Spleen (tissue), 11 donors: ENCODE measurements around the gene HAS3. TPM values are rescaled to one million over a fixed set of nuclear protein-coding genes. Genes with fewer than 3 reads are reported as not detected.

Experiments used
- DNase-seq: peaks from one replicate; pipeline ENCODE4 v3.0.0-alpha.2; 2020
- H3K27ac ChIP-seq, 8 donors: fragments of 200-600 bp; sonication (generic) in 7 of 8; 1 replicate in 4 of 8; 2 replicates in 4 of 8; pipeline versions ENCODE4 v1.5.0 to v1.8.0; 2016 to 2021; ENCODE audit warnings: inconsistent platforms in 4 of 8, mild to moderate bottlenecking in 4 of 8, moderate library complexity in 1 of 8
- H3K27me3 ChIP-seq, 7 donors: fragments of 200-600 bp; sonication (generic) in 6 of 7; replicated peaks in 1 of 7; 1 replicate in 4 of 7; 2 replicates in 3 of 7; pipeline versions ENCODE4 v1.5.0 to v1.8.0; 2016 to 2021; ENCODE audit warnings: inconsistent platforms in 3 of 7, mild to moderate bottlenecking in 1 of 7
- H3K36me3 ChIP-seq, 6 donors: fragments of 200-600 bp; sonication (generic) in 5 of 6; 1 replicate in 4 of 6; 2 replicates in 2 of 6; pipeline versions ENCODE4 v1.5.0 to v1.8.0; 2016 to 2021; ENCODE audit warnings: inconsistent platforms in 2 of 6
- H3K4me1 ChIP-seq, 6 donors: fragments of 200-600 bp; sonication (generic) in 5 of 6; 1 replicate in 3 of 6; 2 replicates in 3 of 6; pipeline versions ENCODE4 v1.5.0 to v1.8.0; 2016 to 2021; ENCODE audit warnings: inconsistent platforms in 3 of 6
- H3K4me3 ChIP-seq, 8 donors: fragments of 200-600 bp; sonication (generic) in 7 of 8; 1 replicate in 4 of 8; 2 replicates in 4 of 8; pipeline versions ENCODE4 v1.5.0 to v1.8.0; 2016 to 2021; ENCODE audit warnings: inconsistent platforms in 4 of 8, mild to moderate bottlenecking in 4 of 8, moderate library complexity in 2 of 8
- H3K9me3 ChIP-seq, 8 donors: fragments of 200-600 bp; sonication (generic) in 7 of 8; 1 replicate in 4 of 8; 2 replicates in 4 of 8; pipeline versions ENCODE4 v1.5.0 to v1.8.0; 2016 to 2021; ENCODE audit warnings: inconsistent platforms in 4 of 8
- CTCF ChIP-seq, 11 experiments: fragments of 200-600 bp in 7 of 11; fragments of 450-650 bp in 4 of 11; sonication (generic) in 4 of 11; IDR thresholded peaks in 8 of 11; conservative IDR thresholded peaks in 3 of 11; 1 replicate in 7 of 11; 2 replicates in 4 of 11; pipeline versions ENCODE4 v1.4.0 to v1.8.0; 2016 to 2021; ENCODE audit warnings: antibody characterized with exemption in 11 of 11, inconsistent platforms in 4 of 11, mild to moderate bottlenecking in 1 of 11
- POLR2A ChIP-seq, 3 donors: fragments of 450-650 bp; IDR thresholded peaks; one replicate each; pipeline ENCODE4 v1.5.1; 2017; ENCODE audit warnings: antibody characterized with exemption in 3 of 3, mild to moderate bottlenecking in 1 of 3
- POLR2AphosphoS5 ChIP-seq, 3 donors: sonication (generic); formaldehyde crosslinking; IDR thresholded peaks; one replicate each; pipeline ENCODE4 v1.5.1; 2017; ENCODE audit warnings: antibody characterized with exemption in 3 of 3
- WGBS, 5 donors: extraction: QIAGEN DNeasy Blood & Tissue Kit in 3 of 5; methylation state at CpG; one replicate each; pipeline versions ENCODE4 v1.1.5 to v1.1.7; 2013 to 2018; 5-methylcytosine and 5-hydroxymethylcytosine counted together
- intact Hi-C: fragments of 100-400 bp; cut with DNase I; formaldehyde crosslinking; loops from one replicate; pipeline ENCODE4 v1.15.0; 2023; ENCODE audit warnings: low total_unique reads
- polyA plus RNA-seq, 3 donors: library from polyadenylated mRNA; stranded (reverse); fragments of 200-250 nt; gene quantifications; one replicate each; pipeline ENCODE4 v1.2.1, GENCODE V29; 2013
- total RNA-seq, 7 donors: library from RNA; depleted of rRNA in 3 of 7; stranded (reverse); fragments of >200 nt in 3 of 7; fragmentation: NEBNext Ultra II Directional in 4 of 7; extraction: Animal tissue kit (Norgen Biotek cat#: 25700) in 4 of 7; gene quantifications; one replicate each; pipeline versions ENCODE4 v1.1.0 to v1.2.1, GENCODE V29; 2016 to 2021
- donor health status: healthy with polysubstance abuse.
- donor health status: DM: no; HTN: no; CAD: no; lungs with moderate emphysema.
- donor health status: DM: no; HTN: no; CAD: no.
- donor health status: Bipolar disorder and iron deficiency.
- donor health status: healthy.
- donor health status: DM: no; HTN: no; CAD: no.
- donor health status: DM: yes; HTN: yes; CAD: no.

Gene HAS3
- total and polyA plus RNA-seq, 10 donors, result 0.51 to 2.0 (median 0.73) TPM

- H3K4me1 ChIP-seq, result no peaks in the 10 kb centered on the region
- no peaks in the 10 kb centered on the region for H3K27me3 ChIP-seq
- no peak overlapping the region for H3K27ac ChIP-seq
- DNase-seq, result no peak
- WGBS, 5 donors, result 77 to 90% (median 89%) methylated on average over 4 of the region's 4 CpGs
- no peak overlapping the region for H3K4me3 ChIP-seq
- H3K9me3 ChIP-seq, result no peaks in the 10 kb centered on the region
- intact Hi-C loops, result no loop called here
- TF ChIP-seq POLR2AphosphoS5 (IDR thresholded peaks at IDR 0.05) (no peak), CTCF (IDR thresholded peaks at IDR 0.05 in 8 of 11, conservative IDR thresholded peaks at IDR 0.05 in 3 of 11) (no peak), POLR2A (IDR thresholded peaks at IDR 0.05) (no peak)
- H3K36me3 ChIP-seq, result peaks cover 0 to 6% (median 0%) of the 10 kb centered on the region in 6 donors
These were observed 28.2 kb upstream of the HAS3 start for GRCh38 chr16:69077251-69077650.

- Histone ChIP-seq H3K4me3 (no peak overlapping the region), H3K4me1 (no peaks in the 10 kb centered on the region), H3K27ac (no peak overlapping the region), H3K36me3 (peaks cover 0 to 6% (median 0%) of the 10 kb centered on the region in 6 donors), H3K9me3 (no peaks in the 10 kb centered on the region), H3K27me3 (no peaks in the 10 kb centered on the region)
- 87 to 93% (median 91%) methylated on average over 7 of the region's 7 CpGs for WGBS, 5 donors
- intact Hi-C loops, result no loop called here
- TF ChIP-seq POLR2A (IDR thresholded peaks at IDR 0.05), result no peak
- no peak for TF ChIP-seq POLR2AphosphoS5 (IDR thresholded peaks at IDR 0.05)
- TF ChIP-seq CTCF (IDR thresholded peaks at IDR 0.05 in 8 of 11, conservative IDR thresholded peaks at IDR 0.05 in 3 of 11), result no peak
- DNase-seq, result no peak
These were observed 27.4 kb upstream of the HAS3 start for GRCh38 chr16:69078073-69078472.

- TF ChIP-seq CTCF (IDR thresholded peaks at IDR 0.05 in 8 of 11, conservative IDR thresholded peaks at IDR 0.05 in 3 of 11) (no peak), POLR2A (IDR thresholded peaks at IDR 0.05) (no peak), POLR2AphosphoS5 (IDR thresholded peaks at IDR 0.05) (no peak)
These were observed 25.8 kb upstream of the HAS3 start for GRCh38 chr16:69079697-69080096.

GRCh38 chr16:69083306-69083941, 22.0 kb upstream of the HAS3 start:
- no peaks in the 10 kb centered on the region for H3K27me3 ChIP-seq
- no peak for DNase-seq
- intact Hi-C loops, result no loop called here
- TF ChIP-seq POLR2AphosphoS5 (IDR thresholded peaks at IDR 0.05), result peak in 1 of 3 donors; percentile 26
- no peak for TF ChIP-seq POLR2A (IDR thresholded peaks at IDR 0.05)
- TF ChIP-seq CTCF (IDR thresholded peaks at IDR 0.05 in 8 of 11, conservative IDR thresholded peaks at IDR 0.05 in 3 of 11), result no peak
- H3K27ac ChIP-seq, result no peak overlapping the region
- WGBS, 5 donors, result 91 to 96% (median 93%) methylated on average over 11 to 16 of the region's 16 CpGs
- H3K36me3 ChIP-seq, result peaks cover 0 to 37% (median 15%) of the 10 kb centered on the region in 6 donors
- no peak overlapping the region for H3K4me3 ChIP-seq
- no peaks in the 10 kb centered on the region for H3K9me3 ChIP-seq
- no peaks in the 10 kb centered on the region for H3K4me1 ChIP-seq

More at GRCh38 chr16:69079697-69080096, 25.8 kb upstream of the HAS3 start:
- H3K27me3 ChIP-seq, result no peaks in the 10 kb centered on the region
- H3K4me1 ChIP-seq, result no peaks in the 10 kb centered on the region
- no peak overlapping the region for H3K27ac ChIP-seq
- 99 to 100% (median 100%) methylated on average over 2 of the region's 2 CpGs for WGBS, 5 donors
- DNase-seq, result no peak
- no peak overlapping the region for H3K4me3 ChIP-seq
- no peaks in the 10 kb centered on the region for H3K9me3 ChIP-seq
- H3K36me3 ChIP-seq, result peaks cover 0 to 22% (median 15%) of the 10 kb centered on the region in 6 donors
- intact Hi-C loops, result no loop called here
